ENCODE data around the gene POLD4.
A peak's percentile ranks its signal among the peaks of the same experiment; 100 is the strongest.

The POLD4 gene

DNA sequence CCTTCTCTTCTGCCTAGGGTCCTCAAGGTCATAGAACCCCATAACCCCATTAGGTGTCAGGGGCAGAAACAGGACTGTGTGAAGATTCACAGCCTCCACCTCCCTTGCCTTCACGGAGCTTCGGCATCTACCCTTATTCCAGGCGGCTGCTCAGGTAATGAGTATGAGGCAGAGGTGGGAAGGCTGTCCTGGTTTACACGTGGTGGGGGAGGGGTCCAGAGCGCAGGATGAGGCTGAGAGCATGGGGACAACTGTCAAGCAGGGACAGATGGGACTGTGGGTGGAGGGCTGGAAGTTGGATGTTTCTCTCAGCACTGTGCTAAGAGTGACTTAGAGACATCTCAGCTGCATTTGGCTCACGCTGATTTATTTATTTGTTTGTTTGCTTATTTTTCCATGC is 34.2 kb upstream of the POLD4 start:
- DNase-seq: no peak

DNA sequence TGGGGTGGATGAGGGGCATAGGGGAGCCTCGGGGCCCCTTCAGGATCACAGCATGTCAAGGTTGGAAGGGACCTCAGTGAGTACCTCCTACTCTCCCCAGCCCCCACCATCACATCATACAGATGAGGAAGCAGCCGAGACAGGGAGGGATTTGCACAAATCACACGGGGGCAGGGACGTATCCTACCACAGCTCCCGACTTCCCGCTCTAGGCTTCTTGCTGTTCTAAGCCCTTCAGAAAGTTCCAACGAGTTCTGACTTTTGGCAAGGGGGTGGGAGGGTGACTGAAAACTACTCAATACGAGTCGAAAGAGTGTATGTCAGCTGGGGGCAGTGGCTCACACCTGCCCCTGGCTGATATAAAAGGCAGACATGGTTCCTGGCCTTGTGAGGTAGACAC is 33.7 kb upstream of the POLD4 start:
- DNase-seq: peak; percentile 57 to 74 (median 62)

DNA sequence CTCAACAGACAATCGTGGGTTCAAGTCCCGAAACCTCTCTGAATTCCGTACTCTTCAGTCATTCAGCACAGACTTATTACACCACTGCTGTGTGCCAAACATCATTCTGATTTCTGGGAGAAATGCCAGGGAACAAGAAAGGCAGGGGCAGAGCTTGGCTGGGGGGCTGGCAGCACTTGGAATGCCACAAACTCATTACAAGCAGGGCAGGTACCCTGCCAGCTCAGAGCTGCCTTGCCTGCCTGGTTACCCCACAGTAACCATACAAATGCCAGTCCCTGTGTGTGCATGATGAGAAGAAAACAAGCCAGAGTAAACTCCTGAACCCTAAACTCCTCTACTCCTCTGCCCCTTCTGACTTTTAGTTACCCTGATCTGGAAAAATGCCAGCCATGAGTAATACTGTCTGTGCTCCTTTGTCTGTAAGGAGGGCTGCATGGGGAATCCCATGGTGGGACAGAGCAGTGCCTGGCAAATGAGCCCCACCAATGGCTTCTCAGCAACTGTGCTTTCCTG is 31.6 kb upstream of the POLD4 start:
- DNase-seq: peak; percentile 50 to 67 (median 51)

DNA sequence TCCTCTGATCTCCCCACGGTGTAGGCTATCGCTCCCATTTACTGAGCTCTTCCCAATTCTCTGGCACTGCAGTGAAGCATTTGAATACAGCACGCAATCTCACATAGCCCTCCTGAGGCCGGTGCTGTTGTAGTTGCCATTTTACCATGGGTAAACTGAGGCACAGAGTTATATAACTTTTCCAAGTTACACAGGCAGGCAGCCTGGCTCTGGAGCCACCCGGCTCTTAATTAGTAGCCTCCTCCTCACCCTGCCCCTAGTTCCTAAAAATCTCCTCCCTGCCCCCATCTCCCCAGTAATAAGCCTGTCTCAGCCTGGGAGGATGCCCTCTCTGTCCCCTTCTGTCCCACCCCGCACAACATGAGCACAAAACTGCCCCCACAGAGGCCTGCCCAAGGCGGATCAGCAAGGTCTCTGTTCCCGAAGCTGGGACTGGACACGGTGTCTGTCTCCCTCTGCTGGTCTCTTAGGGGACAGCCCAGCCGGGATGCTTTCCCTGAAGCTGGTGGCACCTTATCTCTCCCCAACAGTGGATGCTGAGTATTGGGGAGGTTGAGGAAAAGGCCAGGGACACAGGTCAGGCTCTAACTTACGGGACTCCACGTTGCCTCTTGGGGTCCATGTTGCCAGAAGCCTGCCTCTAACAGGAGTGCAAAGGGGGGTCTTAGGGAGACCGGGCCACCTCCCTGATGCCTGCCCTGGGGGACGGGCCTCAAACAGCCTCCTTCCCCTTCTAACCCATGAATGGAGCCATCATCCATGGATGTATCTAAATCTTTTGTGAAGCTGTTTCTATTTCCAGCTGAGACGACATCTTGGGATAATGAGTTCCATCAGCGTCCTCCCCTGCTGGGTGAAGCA is 29.2 kb upstream of the POLD4 start:
- DNase-seq: peak; percentile 86 to 90 (median 90)

DNA sequence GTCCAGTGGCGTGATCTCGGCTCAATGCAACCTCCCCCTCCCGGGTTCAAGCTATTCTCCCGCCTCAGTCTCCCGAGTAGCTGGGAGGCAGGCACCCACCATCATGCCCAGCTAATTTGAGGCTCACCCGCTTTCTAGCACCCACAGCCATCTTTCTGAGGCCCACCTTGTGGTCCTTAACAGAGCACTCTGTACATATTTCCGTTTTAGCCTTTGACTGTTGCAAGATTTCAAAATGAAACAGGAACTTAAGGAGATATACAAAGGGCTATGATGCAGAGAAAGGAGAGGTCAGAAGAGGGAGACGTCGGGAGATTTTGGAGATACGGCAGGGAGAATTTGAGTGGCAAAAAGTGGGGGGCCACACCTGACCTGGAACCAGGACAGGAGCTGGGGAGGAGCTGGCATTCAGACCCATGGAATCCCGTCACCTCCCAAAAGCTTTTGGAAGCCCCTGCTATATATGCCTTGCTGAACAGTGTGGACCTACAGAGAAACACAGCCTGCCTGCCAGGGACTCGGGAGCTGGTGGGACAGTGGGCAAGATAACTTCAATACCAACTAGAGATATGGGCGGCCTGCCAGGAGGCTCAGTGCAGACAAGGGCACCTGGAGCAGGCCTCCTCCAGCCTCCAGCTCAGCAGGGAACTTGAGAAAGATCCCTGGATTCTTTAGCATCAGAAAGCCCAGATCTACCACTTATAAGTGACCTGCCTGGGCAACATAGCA is 28.1 kb upstream of the POLD4 start:
- DNase-seq: peak; percentile 57 to 85 (median 84)

DNA sequence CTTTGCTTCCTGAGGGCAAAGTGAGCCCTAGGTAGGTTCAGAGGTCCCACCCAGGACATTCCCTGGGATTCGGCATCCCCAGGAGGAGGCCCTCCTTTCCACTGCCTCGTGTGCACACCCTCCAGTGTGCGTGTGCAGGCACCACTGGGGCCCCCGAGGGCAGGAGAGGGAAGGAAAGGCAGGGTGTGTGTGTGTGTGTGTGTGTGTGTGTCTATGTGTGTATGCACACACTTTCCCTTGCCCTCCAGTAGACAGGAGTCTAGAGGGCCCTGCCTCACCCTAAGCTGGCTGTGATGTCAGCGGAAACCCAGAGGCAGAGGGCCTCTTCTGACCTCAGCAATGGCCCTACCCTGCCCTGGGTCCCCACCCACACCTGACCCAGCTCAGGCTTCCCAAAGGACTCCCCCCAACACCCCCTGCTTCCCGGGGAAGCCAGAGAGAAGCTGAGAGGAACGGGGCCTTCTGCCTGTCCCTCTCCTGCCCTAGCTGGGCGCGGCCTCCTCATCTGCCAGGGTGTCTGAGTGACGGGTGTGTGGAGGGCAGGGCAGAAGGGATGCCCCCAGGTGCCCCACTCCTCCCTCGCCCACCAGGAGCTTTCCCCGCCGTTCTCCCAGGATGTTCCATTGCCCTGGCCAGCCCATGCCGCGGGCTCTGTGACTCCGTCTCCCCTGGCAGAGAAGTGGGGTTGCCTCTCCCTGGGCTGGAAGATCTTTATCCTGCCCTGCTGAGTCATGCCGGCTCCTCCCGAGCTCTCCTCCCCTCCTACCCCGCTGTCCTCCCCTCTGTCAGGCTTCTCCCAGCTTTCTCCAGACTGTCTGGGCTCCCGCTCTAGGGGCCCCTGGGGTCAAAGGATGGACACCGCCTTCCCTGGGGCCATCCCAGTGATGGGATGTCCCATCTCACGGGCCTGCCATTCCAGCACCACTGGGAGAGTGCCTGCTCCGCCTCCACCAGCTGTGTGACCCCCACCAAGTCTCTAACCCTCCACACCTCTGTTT is 26.0 kb upstream of the POLD4 start:
- peak; percentile 65 to 83 (median 71) for DNase-seq

DNA sequence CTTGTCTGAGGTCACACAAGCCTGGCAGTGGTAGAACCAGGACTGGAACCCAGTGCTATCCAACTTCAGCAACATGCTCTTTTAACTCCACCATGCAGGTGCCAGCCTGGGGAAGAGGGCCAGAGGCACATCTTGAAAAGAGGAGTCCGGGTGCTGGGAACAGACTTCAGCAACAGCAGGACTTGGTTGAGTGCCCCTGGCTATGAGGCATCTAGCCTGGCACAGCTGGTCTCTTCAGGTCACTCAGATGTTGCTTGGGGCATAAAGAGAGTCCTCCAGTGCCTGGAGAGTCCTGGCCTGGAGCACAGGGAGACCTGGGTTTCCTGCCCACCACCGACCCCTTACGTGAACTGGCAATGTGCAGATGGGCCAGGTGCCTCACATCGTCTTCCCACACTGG is 25.2 kb upstream of the POLD4 start:
- DNase-seq: no peak

DNA sequence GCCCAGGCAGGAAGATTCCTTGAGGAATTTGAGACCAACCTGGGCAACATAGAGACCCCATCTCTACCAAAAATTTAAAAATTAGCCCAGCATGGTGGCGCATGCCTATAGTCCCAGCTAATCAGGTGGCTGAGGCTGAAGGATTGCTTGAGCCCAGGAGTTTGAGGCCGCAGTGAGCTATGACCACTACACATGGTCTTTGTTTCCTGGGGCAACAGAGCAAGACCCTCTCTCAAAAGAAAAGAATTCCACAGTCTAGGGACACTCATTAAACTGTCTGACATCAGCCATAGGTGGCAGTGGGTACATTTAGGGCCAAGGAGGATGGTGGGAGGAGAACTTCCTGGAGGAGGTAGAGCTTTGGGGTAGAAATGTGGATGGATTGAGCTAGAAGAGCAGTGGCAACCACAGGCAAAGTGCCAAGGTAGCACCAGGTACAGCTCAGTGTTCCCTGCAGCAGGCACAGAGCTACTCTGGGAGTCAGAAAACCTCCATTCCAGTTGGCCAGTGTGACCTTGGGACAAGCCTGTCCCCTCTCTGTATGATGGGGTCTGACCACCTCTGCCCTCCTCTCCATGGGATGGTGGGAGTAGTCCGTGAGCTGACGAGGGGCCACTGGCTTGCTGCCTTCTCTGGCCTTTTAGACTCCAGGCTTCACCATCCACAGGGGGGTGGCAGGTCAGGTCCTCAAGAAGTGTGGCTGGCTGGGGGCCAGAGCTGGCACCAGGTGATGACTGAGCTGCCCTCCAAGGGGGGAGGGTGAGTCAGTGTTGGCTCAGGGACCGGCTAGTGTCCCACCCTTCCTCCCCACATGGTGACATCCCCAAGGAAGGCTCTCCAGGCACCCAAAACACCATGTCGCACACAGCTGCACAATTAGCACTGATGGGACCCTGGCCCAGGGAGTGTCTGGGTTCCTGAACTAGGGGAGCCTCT is 23.8 kb upstream of the POLD4 start:
- no peak for DNase-seq

DNA sequence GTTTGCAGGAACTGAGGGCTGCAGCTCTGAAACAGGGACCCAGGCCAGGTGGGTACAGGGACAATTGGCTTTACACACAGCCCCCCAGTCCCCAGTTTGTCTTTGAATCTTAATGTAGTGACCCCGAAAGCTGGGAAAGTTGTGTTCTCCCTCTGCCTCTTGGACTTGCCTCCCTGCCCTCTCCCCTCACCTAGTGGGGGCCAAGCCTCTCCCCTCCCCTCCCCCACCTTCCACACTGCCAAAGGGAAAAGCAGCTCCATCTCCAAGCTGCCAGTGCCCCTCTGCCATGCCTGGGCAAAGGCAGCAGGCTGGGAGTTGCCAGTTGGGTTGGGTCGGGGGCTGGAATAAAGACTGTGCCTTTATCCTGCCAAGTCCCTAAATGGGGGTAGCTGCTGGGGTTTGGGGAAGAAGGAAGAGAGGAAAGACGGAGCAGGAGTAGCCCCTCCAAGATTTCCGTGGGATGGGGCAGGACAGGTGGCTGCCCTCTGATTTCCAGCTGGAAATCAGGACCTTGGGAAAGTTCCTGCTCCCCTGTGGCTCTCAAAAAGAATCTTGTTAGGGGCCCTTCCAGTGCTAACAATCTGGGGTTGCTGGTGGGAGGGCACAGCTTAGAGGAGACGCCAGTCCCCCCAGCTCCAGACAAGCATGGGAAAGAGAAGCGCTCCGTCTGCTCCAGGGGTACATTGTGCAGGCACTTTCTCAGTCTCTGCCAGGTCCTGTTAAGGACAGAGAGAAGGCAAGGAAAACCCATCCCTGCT is 22.9 kb upstream of the POLD4 start:
- DNase-seq: no peak

DNA sequence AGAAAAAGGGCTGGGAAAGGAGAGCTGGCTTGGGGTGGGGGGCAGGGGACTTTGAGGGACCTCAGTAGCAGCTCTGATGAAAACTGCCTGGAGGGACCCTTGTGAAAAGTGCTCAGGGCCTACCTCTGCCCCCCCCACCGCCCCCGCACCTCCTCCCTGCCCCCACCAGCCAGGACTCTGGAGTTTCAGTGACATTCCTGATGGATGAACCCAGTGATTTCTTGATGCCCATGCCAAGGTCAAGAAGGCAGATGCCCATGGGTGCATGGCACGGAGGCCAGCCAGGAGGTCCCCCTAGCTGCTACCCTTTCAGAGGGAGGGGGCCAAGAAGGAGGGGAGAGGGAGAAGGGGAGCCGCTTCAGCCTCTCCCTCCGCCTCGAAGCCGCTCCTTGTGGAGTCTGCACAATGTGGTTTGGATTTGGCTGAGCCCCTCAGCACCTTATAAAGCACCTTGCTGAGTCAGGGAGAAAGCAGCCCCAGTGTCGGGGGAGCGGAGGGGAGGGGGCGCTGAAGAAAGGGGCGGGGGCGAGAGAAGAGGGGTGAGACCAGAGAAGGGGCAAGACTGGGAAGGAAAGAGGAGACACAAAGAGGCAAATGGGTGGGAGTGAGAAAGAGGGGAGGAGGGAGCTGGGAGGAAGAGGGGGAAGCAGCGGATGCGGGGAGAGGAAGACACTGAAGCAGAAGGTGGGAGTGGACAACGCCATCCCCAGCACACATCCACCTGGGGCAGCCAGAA is 22.1 kb upstream of the POLD4 start:
- no peak for DNase-seq

DNA sequence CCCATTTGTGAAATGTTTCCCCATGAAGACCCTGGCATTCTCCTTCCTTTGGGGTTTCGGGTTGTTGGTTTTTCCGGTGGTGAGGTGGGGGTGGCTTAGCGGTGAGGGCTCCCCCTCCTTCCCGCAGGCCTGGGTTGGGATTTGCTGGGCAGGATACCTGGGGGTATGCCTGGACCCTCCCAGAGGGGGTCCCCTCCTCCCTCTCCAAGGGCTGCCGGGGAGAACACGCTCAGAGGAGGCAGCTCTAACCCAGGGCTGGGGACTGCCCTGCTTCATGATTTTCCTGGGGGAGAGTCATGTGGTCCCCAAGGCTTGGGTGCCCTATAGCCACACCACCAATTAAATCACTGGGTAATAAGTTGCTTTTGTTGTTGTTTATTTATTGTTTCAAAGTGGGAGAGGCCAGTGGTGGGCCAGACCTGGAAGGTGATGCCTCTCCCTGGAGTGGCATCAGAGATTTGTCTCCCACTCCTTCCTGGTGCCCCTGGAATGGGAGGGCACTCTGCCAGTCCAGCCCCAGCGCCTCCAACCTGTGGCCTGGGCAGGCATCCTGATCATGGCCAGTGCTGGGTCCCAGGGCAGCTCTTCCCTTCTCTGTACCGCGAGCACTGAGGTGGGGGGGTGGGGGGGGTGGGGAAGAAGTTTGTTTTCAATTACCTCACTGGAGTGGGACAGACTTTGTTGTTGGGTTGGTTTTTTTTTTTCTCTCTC is 21.4 kb upstream of the POLD4 start:
- peak in 1 of 3 donors; percentile 34 for DNase-seq

DNA sequence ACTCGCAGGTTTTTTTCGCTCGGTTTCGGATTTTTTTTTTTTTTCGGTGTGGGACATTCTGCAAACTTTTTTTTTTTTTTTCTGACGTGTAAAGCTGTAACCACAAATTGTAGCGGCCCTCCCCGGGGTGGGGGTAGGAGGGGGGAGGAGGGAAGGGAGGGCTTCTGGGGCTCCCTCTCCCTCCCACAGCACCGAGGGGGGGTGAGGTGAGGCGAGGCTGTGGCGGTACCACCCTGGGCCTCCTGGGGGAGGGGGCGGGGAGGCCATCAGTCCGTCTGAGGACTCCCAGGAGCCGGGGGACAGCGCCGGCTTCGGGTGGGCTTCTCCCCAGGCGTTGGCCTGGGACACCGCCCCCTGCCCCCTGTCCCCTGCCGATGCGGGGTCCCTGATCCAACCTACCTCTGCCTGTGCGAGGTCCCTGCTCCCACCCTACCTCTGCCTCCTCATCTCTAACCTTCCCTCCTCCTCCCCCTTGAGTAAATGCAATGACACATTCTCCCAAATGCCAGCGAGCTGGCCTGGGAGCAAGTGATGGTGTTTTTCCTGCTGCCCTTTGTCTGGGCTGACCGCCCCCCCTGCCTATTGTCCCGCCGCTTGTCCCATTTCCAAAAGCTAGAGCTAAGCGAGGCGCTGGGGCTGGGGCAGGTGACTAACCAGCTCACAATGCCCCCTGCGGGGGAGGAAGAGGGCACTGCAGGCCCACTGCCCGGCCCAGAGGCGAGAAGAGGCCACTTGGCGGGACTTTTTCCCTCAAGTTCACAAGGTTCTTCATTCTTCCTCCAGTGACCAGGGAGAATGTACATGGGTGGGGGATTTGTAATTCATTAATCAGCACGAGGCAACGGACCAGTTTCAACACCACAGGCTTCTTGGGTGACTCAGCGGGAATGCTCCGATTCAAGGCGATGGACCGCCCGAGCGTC is 20.6 kb upstream of the POLD4 start:
- DNase-seq: peak; percentile 96 to 99 (median 98)

DNA sequence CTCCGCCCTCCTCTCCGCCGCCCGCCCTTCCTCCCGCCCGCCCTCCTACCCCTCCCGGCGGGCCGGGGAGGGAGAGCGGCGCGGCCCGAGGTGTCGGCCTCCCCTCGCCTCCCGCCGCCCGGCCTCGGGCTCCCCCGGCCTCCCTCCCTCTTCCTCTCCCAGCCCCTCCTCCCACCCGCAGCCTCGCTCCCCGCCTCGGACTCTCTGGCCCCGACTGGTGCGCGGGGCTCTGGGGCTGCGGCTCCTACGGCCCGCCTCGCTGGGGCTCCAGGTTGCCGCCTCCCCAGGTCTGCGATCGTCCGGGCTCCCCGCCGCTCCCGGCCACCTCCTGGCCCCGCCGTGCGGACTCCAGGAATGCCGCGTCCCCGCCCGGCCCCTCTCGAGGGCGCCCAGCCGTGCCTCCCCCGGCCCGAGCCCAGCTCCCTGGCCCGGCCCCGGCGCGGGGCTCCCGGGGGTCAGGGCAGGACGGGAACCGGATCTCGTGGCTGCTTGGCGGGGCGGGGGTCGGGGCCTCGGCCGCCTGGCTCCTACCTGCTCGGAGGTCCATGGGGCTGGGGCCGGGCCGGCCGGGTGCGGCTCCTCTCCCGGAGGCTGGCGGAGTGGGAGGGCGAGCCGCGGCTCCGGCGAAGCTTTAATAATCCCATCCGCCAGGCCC is 19.8 kb upstream of the POLD4 start, which contains the start of gene CLCF1:
Gene CLCF1 (minus strand): TSS at position 606 of the 655 bp plus-strand sequence. CDS start 59 bp downstream, at position 547.
- DNase-seq: peak; percentile 58 to 80 (median 59)

DNA sequence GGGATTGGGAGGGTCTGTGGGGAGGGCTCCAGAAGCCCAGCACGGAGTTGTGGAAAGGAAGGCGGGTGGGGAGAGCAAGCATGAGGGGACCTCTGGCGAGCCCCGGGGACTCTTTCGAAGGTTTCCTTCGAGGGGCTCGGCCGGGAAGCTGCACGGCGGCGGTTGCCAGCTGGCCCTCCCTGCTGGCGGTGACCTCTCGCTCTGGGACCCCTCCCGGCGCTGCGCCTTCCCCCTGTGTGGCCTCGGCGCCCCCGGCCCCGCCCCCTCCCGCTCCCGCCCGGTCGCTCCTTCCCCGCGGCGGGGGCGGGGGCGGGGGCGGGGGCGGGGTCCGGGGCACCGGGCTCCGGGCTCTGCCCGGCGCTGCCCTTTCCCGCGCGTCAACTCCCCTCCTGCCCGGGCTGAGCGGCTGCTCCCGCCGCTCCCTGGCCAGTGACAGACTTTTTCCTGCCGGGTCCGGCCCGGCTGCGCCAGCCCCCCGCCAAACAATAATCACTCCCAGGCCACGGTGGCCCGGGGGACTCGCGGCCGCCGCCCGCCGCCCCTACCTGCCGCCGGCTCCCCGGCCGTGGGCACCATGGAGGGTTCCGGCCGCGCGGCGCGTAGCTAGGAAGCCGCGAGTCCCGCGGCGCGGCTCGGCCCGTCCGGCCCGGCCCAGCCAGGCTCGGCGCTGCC is 19.1 kb upstream of the POLD4 start:
- DNase-seq: peak in 2 of 3 donors; percentile 31 to 52

DNA sequence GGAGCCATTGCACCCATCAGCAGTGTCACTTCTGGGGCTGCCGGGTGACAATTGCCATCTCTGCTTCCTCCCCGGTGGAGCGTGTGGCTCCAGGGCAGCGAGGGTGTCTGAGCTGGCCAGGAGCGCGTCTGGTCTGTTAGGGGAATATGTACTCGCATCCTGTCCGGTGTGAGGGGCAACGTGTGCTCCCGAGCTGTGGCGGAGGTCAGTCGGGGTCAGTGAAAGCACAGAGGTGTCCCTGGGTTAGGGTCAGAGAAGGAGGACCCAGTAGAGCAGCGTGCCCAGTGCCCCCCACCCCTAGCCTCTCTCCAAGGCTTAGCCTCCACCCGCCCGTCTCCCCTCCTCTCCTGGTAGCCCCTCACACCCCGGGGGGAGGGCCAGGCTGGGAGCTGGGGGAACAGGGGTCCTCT is 18.6 kb upstream of the POLD4 start:
- no peak for DNase-seq

DNA sequence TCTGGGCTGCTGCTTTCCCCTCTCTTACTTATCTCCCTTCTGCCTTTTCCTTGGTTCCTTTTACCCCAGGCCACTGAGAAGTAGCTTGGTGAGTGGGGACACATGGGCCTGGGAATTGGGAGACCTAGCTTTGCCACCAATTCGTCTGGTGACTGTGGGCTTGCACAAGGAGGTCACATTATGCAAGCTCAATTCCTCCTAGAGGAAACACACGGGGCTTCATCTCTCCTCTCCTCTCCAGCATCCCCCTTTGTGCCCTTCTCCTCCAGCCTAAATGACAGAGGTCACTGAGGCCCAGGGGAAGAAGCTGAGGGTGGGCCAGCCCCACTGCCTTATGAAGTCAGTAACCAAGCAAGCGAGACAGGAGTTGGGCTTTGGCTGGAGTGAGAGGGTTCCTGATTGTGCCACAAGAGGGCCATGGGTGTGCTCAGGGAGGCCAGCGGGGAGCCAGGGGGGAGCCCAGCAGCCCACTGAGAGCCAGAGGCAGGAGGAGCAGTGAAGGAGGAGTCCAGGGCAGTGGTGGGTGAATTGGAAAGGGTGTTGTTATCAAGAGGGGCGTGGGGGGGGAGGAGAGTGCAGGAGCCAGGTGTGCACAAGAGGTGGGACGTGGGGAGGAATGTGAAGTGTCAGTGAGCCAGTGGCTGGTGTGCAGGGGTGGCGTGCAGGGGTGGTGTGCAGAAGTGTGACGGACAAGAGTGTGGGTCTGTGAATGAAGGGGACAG is 18.0 kb upstream of the POLD4 start:
- DNase-seq: peak; percentile 53 to 65 (median 54)

Measured in suppressor macrophage treated with lipopolysaccharide for 1 hour (primary cell).